ENCODE data around the gene PRICKLE2. TPM values are rescaled to one million over a fixed set of nuclear protein-coding genes. Genes with fewer than 3 reads are reported as not detected.

Gene PRICKLE2
- total and polyA plus RNA-seq, 2 experiments from 2014 or later = 1.1 to 12.5 TPM

GRCh38 chr3:64203216-64203615 lies 22.1 kb downstream of the PRICKLE2 start (continued):
- TF ChIP-seq CTCF (conservative IDR thresholded peaks at IDR 0.05; ENCODE audit: low read depth in 2 of 2) = no peak
- no peak for TF ChIP-seq EZH2 (IDR thresholded peaks at IDR 0.05; ENCODE audit: low read depth, unreplicated experiment)
- TF ChIP-seq REST (IDR thresholded peaks at IDR 0.05; ENCODE audit: unreplicated experiment) = no peak
- TF ChIP-seq NANOG (IDR thresholded peaks at IDR 0.05; ENCODE audit: borderline replicate concordance) = no peak

GRCh38 chr3:64199932-64200331 lies 25.3 kb downstream of the PRICKLE2 start:
- no peak overlapping the region for H3K27ac Mint-ChIP-seq
- Histone ChIP-seq H3K4me3 (no peak overlapping the region), H3F3A (replicated peaks; ENCODE audit: low read depth) (no peaks in the 10 kb centered on the region), H3K4me2 (no peak overlapping the region), H3K27me3 (ENCODE audit: insufficient read depth) (no peaks in the 10 kb centered on the region), H3K36me3 (ENCODE audit: insufficient read depth) (no peaks in the 10 kb centered on the region), H3K79me2 (replicated peaks; ENCODE audit: insufficient read depth) (no peaks in the 10 kb centered on the region), H3K4me1 (ENCODE audit: insufficient read depth) (peaks cover 7% of the 10 kb centered on the region), H3K27ac (ENCODE audit: low read depth) (no peak overlapping the region), H4K20me1 (replicated peaks; ENCODE audit: insufficient read depth) (no peaks in the 10 kb centered on the region), H2AFZ (no peak overlapping the region), H3K9me2 (ENCODE audit: insufficient read depth) (no peaks in the 10 kb centered on the region)
- H3K4me1 Mint-ChIP-seq = peaks cover 27% of the 10 kb centered on the region
- DNase-seq (ENCODE audit: low spot score) (no peak), ATAC-seq (no peak)
- no peak overlapping the region for H3K4me3 Mint-ChIP-seq
- H3K27me3 Mint-ChIP-seq (ENCODE audit: insufficient read depth, low read depth, poor library complexity) = no peaks in the 10 kb centered on the region
- peaks cover 19% of the 10 kb centered on the region for H3K36me3 Mint-ChIP-seq (ENCODE audit: low read depth)
- peaks cover 4% of the 10 kb centered on the region for H3K9me3 Mint-ChIP-seq
- TF ChIP-seq ZNF331 (CRISPR knock-in tag; IDR thresholded peaks at IDR 0.05; ENCODE audit: low read depth) (no peak), STAT1 (IDR thresholded peaks at IDR 0.05; ENCODE audit: unreplicated experiment) (no peak), EZH2 (IDR thresholded peaks at IDR 0.05; ENCODE audit: low read depth, unreplicated experiment) (no peak), POLR2AphosphoS5 (IDR thresholded peaks at IDR 0.05; ENCODE audit: low read depth) (no peak), JUNB (IDR thresholded peaks at IDR 0.05; ENCODE audit: unreplicated experiment) (no peak), REST (IDR thresholded peaks at IDR 0.05; ENCODE audit: unreplicated experiment) (no peak), ZNF114 (CRISPR knock-in tag; IDR thresholded peaks at IDR 0.05) (no peak), ZNF462 (CRISPR knock-in tag; IDR thresholded peaks at IDR 0.05) (no peak), NANOG (IDR thresholded peaks at IDR 0.05; ENCODE audit: borderline replicate concordance) (no peak)

Data from GM23338 (cell line).